GM19043 (cell line): ENCODE data around the gene PKIB.
"Not testable (repeated sequence)": the region's sequence is repeated elsewhere in the genome, so short reads cannot be mapped to it uniquely, and the experiment has no call there.

Experiments used
- ATAC-seq: cut with Tn5 transposase; IDR thresholded peaks from one replicate; pipeline ENCODE4 v1.9.1; 2021; ENCODE audit warnings: low read depth; ENCODE audit not compliant: unreplicated experiment

Gene PKIB

GRCh38 chr6:122620428-122620827 is 10.2 kb downstream of the PKIB start:
- ATAC-seq = no peak

- no peak for ATAC-seq
Observed at GRCh38 chr6:122620902-122621301, 10.7 kb downstream of the PKIB start.

- no peak for ATAC-seq
Observed at GRCh38 chr6:122621638-122622037, 11.4 kb downstream of the PKIB start.

- no peak for ATAC-seq
Observed at GRCh38 chr6:122622479-122622878, 12.3 kb downstream of the PKIB start.

GRCh38 chr6:122623279-122623678 is 13.1 kb downstream of the PKIB start:
- ATAC-seq = no peak

- no peak for ATAC-seq
Observed at GRCh38 chr6:122624853-122625252, 14.6 kb downstream of the PKIB start.

- ATAC-seq = no peak
Observed at GRCh38 chr6:122628714-122629113, 18.5 kb downstream of the PKIB start.

GRCh38 chr6:122631571-122632249 is 21.5 kb downstream of the PKIB start:
- ATAC-seq = no peak

GRCh38 chr6:122640366-122640765 is 30.2 kb downstream of the PKIB start:
- no peak for ATAC-seq

- no peak for ATAC-seq
Observed at GRCh38 chr6:122641819-122642218, 31.6 kb downstream of the PKIB start.

- ATAC-seq = not testable (repeated sequence)
Observed at GRCh38 chr6:122642604-122643003, 32.4 kb downstream of the PKIB start.

- no peak for ATAC-seq
Observed at GRCh38 chr6:122645256-122645655, 35.1 kb downstream of the PKIB start.

- no peak for ATAC-seq
Observed at GRCh38 chr6:122647765-122648164, 37.6 kb downstream of the PKIB start.

- ATAC-seq = no peak
Observed at GRCh38 chr6:122648726-122649125, 38.5 kb downstream of the PKIB start.

- ATAC-seq = no peak
Observed at GRCh38 chr6:122649701-122650100, 39.5 kb downstream of the PKIB start.

GRCh38 chr6:122650403-122650802 is 40.2 kb downstream of the PKIB start:
- no peak for ATAC-seq

- ATAC-seq = no peak
Observed at GRCh38 chr6:122651031-122651430, 40.8 kb downstream of the PKIB start.

GRCh38 chr6:122651604-122652003 is 41.4 kb downstream of the PKIB start:
- no peak for ATAC-seq

- no peak for ATAC-seq
Observed at GRCh38 chr6:122652431-122652830, 42.2 kb downstream of the PKIB start.

GRCh38 chr6:122653094-122653493 is 42.9 kb downstream of the PKIB start:
- ATAC-seq = no peak

- no peak for ATAC-seq
Observed at GRCh38 chr6:122654012-122654411, 43.8 kb downstream of the PKIB start.

GRCh38 chr6:122657601-122658000 is 47.4 kb downstream of the PKIB start:
- ATAC-seq = no peak

GRCh38 chr6:122660296-122660695 is 50.1 kb downstream of the PKIB start:
- ATAC-seq = no peak
